HG03469 (cell line): Measurements from ENCODE around the gene STAG3.
A peak's percentile ranks its signal among the peaks of the same experiment; 100 is the strongest.
"Not testable (repeated sequence)": the region's sequence is repeated elsewhere in the genome, so short reads cannot be mapped to it uniquely, and the experiment has no call there.

Source experiments
- ATAC-seq: cut with Tn5 transposase; IDR thresholded peaks from one replicate; pipeline ENCODE4 v1.9.1; 2021; ENCODE audit warnings: mild to moderate bottlenecking, moderate library complexity, moderate number of reproducible peaks; ENCODE audit not compliant: unreplicated experiment

The STAG3 gene

GRCh38 chr7:100173806-100174495 is 3.8 kb upstream of the STAG3 start:
- ATAC-seq: no peak

DNA sequence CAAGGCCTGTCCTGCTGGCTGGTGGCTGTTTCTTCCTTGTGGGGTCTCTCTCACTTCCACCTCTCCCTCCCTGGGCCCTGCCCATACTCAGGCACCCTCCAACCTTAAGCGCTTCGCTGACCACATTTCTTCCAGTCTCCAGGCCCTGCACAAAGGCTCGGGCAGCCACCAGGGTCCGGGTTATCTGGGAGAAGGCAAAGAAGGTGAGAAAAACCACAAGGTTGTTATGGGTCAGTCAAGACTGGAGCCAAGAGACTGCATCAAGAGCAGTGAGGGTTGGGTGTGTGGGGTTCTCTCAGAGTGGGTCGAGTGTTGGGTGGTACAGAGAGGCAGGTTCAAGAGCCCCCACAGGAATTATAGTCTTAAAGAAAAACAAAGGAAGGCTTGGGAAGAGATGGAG is 3.1 kb upstream of the STAG3 start:
- ATAC-seq: no peak

GRCh38 chr7:100175296-100175935 is 2.3 kb upstream of the STAG3 start:
- ATAC-seq: no peak

DNA sequence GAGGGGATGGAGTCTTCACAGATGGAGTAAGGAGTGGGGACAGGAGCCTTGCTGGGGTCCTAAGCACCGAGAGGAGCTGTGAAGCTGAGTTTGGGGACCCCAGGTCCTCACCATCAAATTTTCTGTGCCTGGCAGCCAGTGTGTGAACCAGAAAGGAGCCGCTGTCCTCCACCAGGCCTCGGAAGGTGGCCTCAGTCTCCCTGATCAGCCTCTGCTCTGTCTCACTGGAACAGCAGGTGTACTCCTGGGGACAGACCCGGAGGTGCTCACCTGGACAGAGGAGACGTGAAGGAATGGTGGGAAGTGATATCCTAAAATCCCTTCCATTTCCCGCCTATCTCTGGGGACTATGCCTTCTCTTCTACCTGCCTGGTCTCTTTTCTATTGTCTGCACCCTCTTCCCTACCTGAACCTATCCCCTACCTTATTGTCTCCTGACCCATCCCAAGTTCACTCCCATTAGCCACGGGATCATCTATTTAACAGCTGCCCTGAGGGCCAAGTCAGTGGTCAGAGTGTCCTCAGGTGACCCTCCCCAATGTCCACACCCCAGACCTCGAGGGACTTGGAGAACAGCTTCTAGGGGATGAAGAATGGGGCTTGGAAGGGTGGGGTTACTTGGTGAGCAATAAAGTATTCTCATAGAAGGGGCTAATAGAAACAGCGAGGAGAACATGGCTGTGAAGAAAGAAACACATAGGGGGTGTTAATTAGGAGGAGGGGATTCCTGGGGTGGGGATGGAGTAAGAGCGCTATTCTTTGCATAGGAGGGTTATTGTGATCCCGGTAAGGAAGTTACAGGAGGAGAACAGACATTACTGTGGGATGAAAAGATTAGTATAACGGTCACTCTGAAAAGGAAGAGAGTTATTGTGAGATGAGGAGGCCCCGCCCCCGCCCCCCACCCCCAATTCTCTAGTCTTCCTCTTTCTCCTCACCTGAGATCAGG is 1.3 kb upstream of the STAG3 start:
- ATAC-seq: no peak

- ATAC-seq: not testable (repeated sequence)
Observed at GRCh38 chr7:100180084-100180483, 2.4 kb downstream of the STAG3 start.

- ATAC-seq: not testable (repeated sequence)
Observed at GRCh38 chr7:100182616-100183015, 4.9 kb downstream of the STAG3 start.

DNA sequence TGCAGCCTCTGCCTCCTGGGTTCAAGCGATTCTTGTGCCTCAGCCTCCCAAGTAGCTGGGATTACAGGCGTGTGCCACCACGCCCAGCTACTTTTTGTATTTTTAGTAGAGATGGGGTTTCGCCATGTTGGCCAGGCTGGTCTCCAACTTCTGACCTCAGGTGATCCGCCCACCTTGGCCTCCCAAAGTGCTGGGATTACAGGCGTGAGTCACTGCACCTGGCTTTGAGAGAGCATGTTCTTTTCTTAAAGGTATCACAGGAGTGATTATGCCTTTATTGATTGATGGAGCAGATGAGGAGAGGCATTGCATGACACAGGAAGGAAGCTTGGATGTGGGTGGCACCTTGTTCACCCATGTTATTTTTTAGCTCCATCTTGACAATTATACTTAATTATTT is 5.4 kb downstream of the STAG3 start:
- not testable (repeated sequence) for ATAC-seq

- ATAC-seq: no peak
Observed at GRCh38 chr7:100185726-100186125, 8.0 kb downstream of the STAG3 start.

DNA sequence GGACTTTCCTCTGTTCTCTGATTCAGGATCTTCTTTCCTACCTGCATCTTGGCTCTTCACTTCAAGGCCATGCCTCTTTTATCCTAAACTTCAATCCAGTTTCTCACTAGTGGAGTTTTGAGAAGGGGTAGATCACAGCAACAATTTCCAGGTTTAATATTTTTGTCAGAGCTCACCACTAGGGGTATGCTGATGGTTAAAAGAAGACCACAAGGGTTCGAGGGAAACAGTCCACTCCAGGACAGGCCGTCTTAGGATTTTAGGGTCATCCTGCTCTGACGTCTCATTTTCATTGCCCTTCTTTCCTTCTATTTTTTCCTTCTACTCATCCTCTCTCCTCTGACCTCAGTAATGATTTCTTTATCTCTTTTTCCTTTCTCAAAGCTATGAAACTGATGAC is 11.3 kb downstream of the STAG3 start:
- no peak for ATAC-seq

GRCh38 chr7:100190048-100190711 is 12.5 kb downstream of the STAG3 start:
- no peak for ATAC-seq

DNA sequence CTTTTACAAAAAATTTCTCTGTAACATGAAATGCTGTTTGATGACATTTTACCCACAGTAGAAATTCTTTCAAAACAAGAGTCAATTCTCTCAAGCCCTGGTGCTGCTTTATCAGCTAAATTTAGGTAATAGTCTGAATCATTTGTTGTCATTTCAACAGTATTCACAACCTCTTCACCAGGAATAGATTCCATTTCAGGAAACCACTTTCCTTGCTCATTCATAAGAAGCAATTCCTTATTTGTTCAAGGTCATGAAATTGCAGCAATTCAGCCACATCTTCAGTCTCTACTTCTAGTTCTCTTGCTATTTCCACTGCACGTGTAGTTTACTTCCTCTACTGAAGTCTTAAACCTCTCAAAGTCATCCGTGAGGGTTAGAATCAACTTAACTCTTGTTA is 14.1 kb downstream of the STAG3 start:
- ATAC-seq: no peak

- not testable (repeated sequence) for ATAC-seq
Observed at GRCh38 chr7:100192281-100192862, 14.7 kb downstream of the STAG3 start.

DNA sequence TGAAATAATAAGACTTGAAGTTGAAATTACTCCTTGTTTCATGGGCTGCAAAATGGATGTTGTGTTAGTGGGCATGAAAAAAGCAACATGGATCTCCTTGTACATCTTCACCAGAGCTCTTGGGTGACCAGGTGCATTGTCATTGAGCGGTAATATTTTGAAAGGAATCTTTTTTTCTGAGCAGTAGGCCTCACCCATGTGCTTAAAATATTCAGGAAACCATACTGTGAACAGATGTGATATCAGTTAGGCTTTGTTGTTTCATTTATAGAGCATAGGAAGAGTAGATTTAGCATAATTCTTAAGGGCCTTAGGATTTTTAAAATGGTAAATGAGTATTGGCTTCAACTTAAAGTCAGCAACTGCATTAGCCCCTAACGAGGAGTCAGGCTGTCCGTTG is 15.3 kb downstream of the STAG3 start:
- no peak for ATAC-seq

GRCh38 chr7:100195222-100195621 is 17.5 kb downstream of the STAG3 start:
- no peak for ATAC-seq

GRCh38 chr7:100195901-100196322 is 18.2 kb downstream of the STAG3 start:
- ATAC-seq: not testable (repeated sequence)

- ATAC-seq: no peak
Observed at GRCh38 chr7:100198266-100198665, 20.5 kb downstream of the STAG3 start.

DNA sequence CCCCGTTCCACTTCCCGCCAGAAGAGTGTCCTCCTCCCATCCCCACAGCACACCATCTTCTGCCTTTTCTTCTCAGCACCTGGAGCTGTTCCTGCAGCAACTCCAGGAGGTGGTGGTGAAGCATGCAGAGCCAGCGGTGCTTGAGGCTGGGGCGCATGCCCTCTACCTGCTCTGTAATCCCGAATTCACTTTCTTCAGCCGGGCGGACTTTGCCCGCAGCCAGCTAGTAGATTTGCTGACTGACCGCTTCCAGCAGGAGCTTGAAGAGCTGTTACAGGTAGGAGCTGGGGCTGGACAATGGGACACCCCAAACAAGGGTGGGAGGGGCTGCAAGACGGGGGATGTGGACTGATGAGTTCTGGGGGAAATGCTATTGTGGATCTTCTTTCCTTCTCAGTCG is 23.0 kb downstream of the STAG3 start:
- ATAC-seq: no peak

DNA sequence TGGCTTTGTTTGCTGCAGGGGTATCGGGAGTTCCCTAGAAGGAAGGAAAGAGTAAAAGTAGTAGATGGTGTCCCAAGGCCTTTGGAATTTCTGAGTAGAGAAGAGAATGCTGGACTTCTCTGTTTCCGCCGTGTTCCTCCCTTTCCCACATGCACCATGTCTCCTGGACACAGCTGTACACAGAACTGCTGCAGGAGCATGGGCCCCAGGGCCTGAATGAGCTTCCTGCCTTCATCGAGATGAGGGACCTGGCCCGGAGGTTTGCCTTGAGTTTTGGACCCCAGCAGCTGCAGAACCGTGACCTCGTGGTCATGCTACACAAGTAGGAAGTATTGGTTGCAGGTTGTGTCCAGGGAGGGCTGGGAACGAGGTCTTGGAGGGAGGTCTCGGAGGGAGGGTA is 26.7 kb downstream of the STAG3 start:
- ATAC-seq: no peak

GRCh38 chr7:100208911-100209408 is 31.2 kb downstream of the STAG3 start:
- peak; percentile 49 for ATAC-seq

DNA sequence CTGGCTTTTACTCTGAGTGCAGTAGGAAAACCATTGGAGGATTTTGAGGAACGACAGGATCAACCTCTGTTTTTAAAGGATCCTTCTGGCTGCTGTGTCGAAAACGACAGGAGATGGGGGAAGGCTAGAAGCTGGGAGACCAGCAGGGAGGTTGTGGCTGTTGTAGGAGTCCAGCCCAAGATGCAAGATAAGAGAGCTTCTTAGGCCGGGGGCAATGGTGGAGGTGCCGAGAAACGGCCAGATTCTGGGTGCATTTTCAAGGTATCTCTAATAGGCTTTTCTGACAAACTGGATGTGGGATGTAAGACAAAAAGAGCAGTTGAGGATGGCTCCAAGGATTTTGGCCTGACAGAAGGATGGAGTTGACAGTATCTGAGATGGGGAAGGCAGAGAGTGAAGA is 31.8 kb downstream of the STAG3 start:
- no peak for ATAC-seq
